GM23248 (cell line): ENCODE results near the gene UNC5A. TPM values are rescaled to one million over a fixed set of nuclear protein-coding genes. Genes with fewer than 3 reads are reported as not detected.

ENCODE experiments used
- DNase-seq: peaks from one replicate; pipeline ENCODE4 v3.0.0-alpha.2; 2015
- H2AFZ ChIP-seq: fragments of 200-600 bp; sonication (generic); 2 replicates; pipeline ENCODE4 v1.6.1; 2016; ENCODE audit warnings: antibody characterized with exemption
- H3F3A ChIP-seq: fragments of 200-600 bp; sonication (generic); 2 replicates; pipeline ENCODE4 v1.6.1; 2016; ENCODE audit warnings: mild to moderate bottlenecking, antibody characterized with exemption, mixed run types; ENCODE audit not compliant: insufficient read depth
- H3K27ac ChIP-seq: fragments of 200-600 bp; sonication (generic); 2 replicates; pipeline ENCODE4 v1.5.1; 2016; ENCODE audit warnings: mild to moderate bottlenecking
- H3K27me3 ChIP-seq: fragments of 200-600 bp; sonication (generic); replicated peaks from 2 replicates; pipeline ENCODE4 v1.6.1; 2016; ENCODE audit warnings: mild to moderate bottlenecking; ENCODE audit not compliant: insufficient read depth
- H3K36me3 ChIP-seq: fragments of 200-600 bp; sonication (generic); 2 replicates; pipeline ENCODE4 v1.6.1; 2016; ENCODE audit warnings: low read depth, mild to moderate bottlenecking
- H3K4me1 ChIP-seq: fragments of 200-600 bp; sonication (generic); 2 replicates; pipeline ENCODE4 v1.6.1; 2016; ENCODE audit warnings: mild to moderate bottlenecking; ENCODE audit not compliant: insufficient read depth
- H3K4me2 ChIP-seq: fragments of 200-600 bp; sonication (generic); one replicate; pipeline ENCODE4 v1.6.1; 2016; ENCODE audit warnings: mild to moderate bottlenecking; ENCODE audit not compliant: unreplicated experiment
- H3K4me3 ChIP-seq: fragments of 200-600 bp; sonication (generic); 2 replicates; pipeline ENCODE4 v1.5.1; 2016; ENCODE audit warnings: mild to moderate bottlenecking
- H3K79me2 ChIP-seq: fragments of 200-600 bp; sonication (generic); 2 replicates; pipeline ENCODE4 v1.6.1; 2016; ENCODE audit warnings: mild to moderate bottlenecking; ENCODE audit not compliant: insufficient read depth
- H3K9ac ChIP-seq: fragments of 200-600 bp; sonication (generic); 2 replicates; pipeline ENCODE4 v1.6.1; 2016; ENCODE audit warnings: mild to moderate bottlenecking
- H3K9me2 ChIP-seq: fragments of 200-600 bp; sonication (generic); 2 replicates; pipeline ENCODE4 v1.6.1; 2016; ENCODE audit warnings: mixed run types, mild to moderate bottlenecking, moderate library complexity; ENCODE audit not compliant: insufficient read depth
- H3K9me3 ChIP-seq: fragments of 200-600 bp; sonication (generic); one replicate; pipeline ENCODE4 v1.6.1; 2017; ENCODE audit warnings: low read depth
- H4K20me1 ChIP-seq: fragments of 200-600 bp; sonication (generic); 2 replicates; pipeline ENCODE4 v1.6.0; 2016; ENCODE audit not compliant: insufficient read depth
- EZH2 ChIP-seq: fragments of 200-600 bp; sonication (generic); IDR thresholded peaks from 2 replicates; pipeline ENCODE4 v1.6.1; 2018; ENCODE audit warnings: antibody characterized with exemption, mild to moderate bottlenecking; ENCODE audit not compliant: insufficient read depth, poor library complexity, severe bottlenecking
- EZH2phosphoT487 ChIP-seq: fragments of 200-600 bp; sonication (generic); IDR thresholded peaks from 2 replicates; pipeline ENCODE4 v1.6.1; 2018; ENCODE audit warnings: antibody characterized with exemption, moderate library complexity, mild to moderate bottlenecking, low read depth; ENCODE audit not compliant: insufficient read depth
- WGBS, 2 experiments: methylation state at CpG; one replicate each; pipeline ENCODE4 v1.1.6; 2015 to 2017; ENCODE audit warnings: low lambda C conversion rate in 2 of 2, low coverage in 1 of 2; ENCODE audit errors: missing lambda C conversion rate in 2 of 2; 5-methylcytosine and 5-hydroxymethylcytosine counted together
- in situ Hi-C: fragments of 300-500 bp; cut with MboI; formaldehyde crosslinking; loops from 2 replicates; pipeline ENCODE4 v1.15.0; 2020
- polyA plus RNA-seq: library from polyadenylated mRNA; unstranded; fragments of >200 nt; fragmentation: Nextera tagmentation; extraction: Ambion mirVana; gene quantifications from 2 replicates; pipeline ENCODE4 v1.2.1, GENCODE V29; 2016
- total RNA-seq: library from RNA; depleted of rRNA; stranded (reverse); fragments of >200 nt; shearing (Covaris generic); gene quantifications from 2 replicates; pipeline ENCODE4 v1.2.3, GENCODE V29; 2014

UNC5A gene
- total and polyA plus RNA-seq, 2 experiments from 2014 or later = not detected

DNA sequence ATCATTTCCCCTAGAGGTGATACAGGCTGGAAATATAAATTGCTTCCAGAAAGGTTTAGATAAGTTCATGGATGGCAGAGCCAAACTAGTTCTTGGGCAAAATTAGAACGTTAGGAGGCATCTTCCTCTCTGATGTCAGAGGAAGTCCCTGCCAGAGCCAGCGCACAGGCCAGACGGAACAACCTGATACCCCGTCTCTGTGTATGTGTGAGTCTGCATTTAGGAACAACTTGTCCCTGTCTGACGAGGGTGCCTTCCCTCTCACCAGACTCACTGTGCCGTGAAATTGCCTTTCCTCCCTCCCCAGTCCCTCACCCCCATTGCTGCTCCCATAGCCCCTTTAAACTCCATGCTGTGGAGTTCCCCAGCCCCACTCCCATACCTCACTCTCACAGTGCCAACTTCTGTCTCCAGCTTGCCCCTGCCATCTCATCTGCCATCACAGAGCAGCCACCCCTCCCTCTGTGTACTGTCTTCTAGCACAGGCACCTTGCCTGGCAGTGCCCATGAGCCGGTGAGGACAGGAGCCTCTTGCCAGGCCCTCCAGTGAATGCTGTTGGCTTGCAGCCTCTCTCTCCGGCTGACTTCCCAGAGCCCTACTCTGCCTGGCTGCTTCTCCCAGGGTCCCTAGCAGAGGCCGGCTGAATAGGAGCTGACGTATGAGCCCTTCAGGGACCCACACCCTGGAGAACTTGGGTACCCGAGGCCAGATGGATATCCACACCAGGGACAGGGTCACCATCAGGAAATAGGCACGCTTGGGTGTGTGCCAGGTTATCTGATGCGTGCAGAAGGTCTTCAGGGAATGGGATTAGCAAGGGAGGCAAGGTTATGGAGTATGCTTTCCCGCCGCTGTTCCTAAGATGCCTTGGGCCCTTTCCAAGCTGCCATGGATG, 26.7 kb downstream of the UNC5A start:
- Histone ChIP-seq H3K4me2 (no peak overlapping the region), H3K9ac (no peak overlapping the region)

DNA sequence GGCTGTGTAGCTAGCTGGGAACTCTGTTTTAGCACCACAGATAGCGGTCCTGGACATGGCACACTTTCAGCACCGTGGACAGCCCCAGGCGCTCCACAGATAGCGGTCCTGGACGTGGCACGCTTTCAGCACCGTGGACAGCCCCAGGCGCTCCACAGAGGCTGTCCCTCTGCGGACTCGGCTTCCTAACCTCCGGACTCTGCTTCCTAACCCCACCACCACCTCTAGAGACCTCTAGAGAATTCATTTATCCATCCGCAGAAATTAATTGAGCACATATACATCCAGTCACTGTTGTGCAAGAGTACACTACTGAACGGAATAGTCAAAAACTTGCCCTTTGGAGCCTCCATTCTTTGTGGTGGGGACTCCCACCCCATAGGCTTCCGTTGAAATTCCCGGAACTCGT, 27.4 kb downstream of the UNC5A start:
- in situ Hi-C loops = no loop called here
- H3K9me3 ChIP-seq = no peaks in the 10 kb centered on the region
- no peaks in the 10 kb centered on the region for H3K79me2 ChIP-seq
- H3K4me1 ChIP-seq = no peaks in the 10 kb centered on the region
- H3K4me3 ChIP-seq = no peak overlapping the region
- peak; percentile 92 for DNase-seq
- H3K27me3 ChIP-seq = peaks cover 16% of the 10 kb centered on the region; the same call in 1 of the 2 replicates
- no peaks in the 10 kb centered on the region for H4K20me1 ChIP-seq
- no peak overlapping the region for H3K27ac ChIP-seq
- no peaks in the 10 kb centered on the region for H3K9me2 ChIP-seq
- no peak overlapping the region for H2AFZ ChIP-seq
- no peak for TF ChIP-seq EZH2
- no peak overlapping the region for H3K4me2 ChIP-seq
- no peak overlapping the region for H3K9ac ChIP-seq
- no peaks in the 10 kb centered on the region for H3K36me3 ChIP-seq
- WGBS, 2 experiments = 26% methylated on average over 16 of the region's 16 CpGs
- no peaks in the 10 kb centered on the region for H3F3A ChIP-seq

More for the DNA sequence above, 26.7 kb downstream of the UNC5A start:
- DNase-seq = no peak
- TF ChIP-seq EZH2phosphoT487 (no peak), EZH2 (no peak)
- no peaks in the 10 kb centered on the region for H3K9me2 ChIP-seq
- H3K36me3 ChIP-seq = no peaks in the 10 kb centered on the region
- no peaks in the 10 kb centered on the region for H3K9me3 ChIP-seq
- no peaks in the 10 kb centered on the region for H3K4me1 ChIP-seq
- in situ Hi-C loops = no loop called here
- no peaks in the 10 kb centered on the region for H3K79me2 ChIP-seq
- WGBS, 2 experiments = 53 to 58% methylated on average over 15 of the region's 15 CpGs
- H2AFZ ChIP-seq = no peak overlapping the region
- H3K27ac ChIP-seq = no peak overlapping the region
- no peak overlapping the region for H3K4me3 ChIP-seq
- H4K20me1 ChIP-seq = no peaks in the 10 kb centered on the region
- H3K27me3 ChIP-seq = peaks cover 16% of the 10 kb centered on the region; the same call in 1 of the 2 replicates
- no peaks in the 10 kb centered on the region for H3F3A ChIP-seq

DNA sequence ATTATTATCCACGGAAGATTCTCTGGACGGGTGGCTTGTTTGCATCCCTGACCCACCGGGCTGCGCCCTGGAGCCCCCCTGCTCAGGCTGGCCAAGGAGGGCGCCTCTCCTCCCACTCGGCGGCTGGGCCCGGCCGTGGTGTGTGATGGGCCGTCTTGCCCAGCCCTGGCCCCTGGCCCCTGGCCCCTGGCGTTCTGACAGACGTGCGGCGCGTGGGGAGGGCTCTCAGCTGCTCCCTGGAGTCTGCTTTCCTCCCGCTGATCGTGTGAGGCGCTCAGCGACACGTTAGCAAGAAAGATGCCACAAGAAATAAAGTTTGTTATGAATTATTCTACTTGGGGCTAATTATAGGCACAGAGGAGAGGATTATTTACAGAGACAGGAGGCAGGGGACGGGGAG, 33.3 kb downstream of the UNC5A start:
- H3K4me2 ChIP-seq = no peak overlapping the region
- no peaks in the 10 kb centered on the region for H3K79me2 ChIP-seq
- H3K9ac ChIP-seq = no peak overlapping the region
- no peaks in the 10 kb centered on the region for H3F3A ChIP-seq
- H4K20me1 ChIP-seq = no peaks in the 10 kb centered on the region
- H3K9me2 ChIP-seq = no peaks in the 10 kb centered on the region
- no peak overlapping the region for H2AFZ ChIP-seq
- no peak overlapping the region for H3K27ac ChIP-seq
- TF ChIP-seq EZH2phosphoT487 = no peak
- TF ChIP-seq EZH2 = no peak
- no peak for DNase-seq
- WGBS, 2 experiments = 33 to 35% methylated on average over 18 to 21 of the region's 21 CpGs
- no peaks in the 10 kb centered on the region for H3K4me1 ChIP-seq
- peaks cover 10% of the 10 kb centered on the region; the same call in 1 of the 2 replicates for H3K27me3 ChIP-seq
- H3K36me3 ChIP-seq = no peaks in the 10 kb centered on the region
- no peaks in the 10 kb centered on the region for H3K9me3 ChIP-seq
- in situ Hi-C loops = no loop called here
- H3K4me3 ChIP-seq = no peak overlapping the region

DNA sequence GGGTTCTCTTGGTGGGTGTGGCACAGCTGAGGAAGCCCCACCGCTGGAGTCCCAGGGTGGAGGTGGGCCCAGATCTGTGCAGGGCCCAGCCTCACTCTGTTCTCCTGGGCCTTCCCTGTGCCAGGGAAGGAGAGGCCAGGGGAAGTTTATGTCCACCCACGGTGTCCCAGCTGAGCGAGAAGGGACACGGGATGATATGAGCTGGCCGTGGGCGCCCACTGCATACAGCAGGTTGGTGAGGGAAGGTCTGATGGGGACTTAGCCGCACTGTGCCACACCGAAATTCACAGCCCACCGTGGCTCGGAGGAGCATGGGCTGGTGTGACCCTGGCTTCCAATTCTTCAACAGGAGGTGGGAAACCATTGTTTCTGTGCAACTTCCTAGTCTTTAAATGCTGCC, 33.9 kb downstream of the UNC5A start:
- H3K79me2 ChIP-seq = no peaks in the 10 kb centered on the region
- H3K9me2 ChIP-seq = no peaks in the 10 kb centered on the region
- 45 to 71% methylated on average over 5 to 10 of the region's 10 CpGs for WGBS, 2 experiments
- in situ Hi-C loops = no loop called here
- H3K4me2 ChIP-seq = no peak overlapping the region
- no peak overlapping the region for H3K27ac ChIP-seq
- TF ChIP-seq EZH2 (no peak), EZH2phosphoT487 (no peak)
- no peak overlapping the region for H2AFZ ChIP-seq
- H3K4me1 ChIP-seq = no peaks in the 10 kb centered on the region
- no peaks in the 10 kb centered on the region for H4K20me1 ChIP-seq
- no peaks in the 10 kb centered on the region for H3K36me3 ChIP-seq
- no peak overlapping the region for H3K9ac ChIP-seq
- H3K9me3 ChIP-seq = no peaks in the 10 kb centered on the region
- peaks cover 10% of the 10 kb centered on the region; the same call in 1 of the 2 replicates for H3K27me3 ChIP-seq
- H3F3A ChIP-seq = no peaks in the 10 kb centered on the region
- H3K4me3 ChIP-seq = no peak overlapping the region
- DNase-seq = no peak
